Fibroblast of pulmonary artery (primary cell): Measurements from ENCODE around the gene CCZ1.
"Not testable (repeated sequence)": the region's sequence is repeated elsewhere in the genome, so short reads cannot be mapped to it uniquely, and the experiment has no call there.

ENCODE experiments used
- DNase-seq: peaks from one replicate; pipeline ENCODE4 v3.0.0-alpha.2; 2010; ENCODE audit warnings: low read depth
- H3K4me3 ChIP-seq: replicated peaks from 2 replicates; pipeline ENCODE4 v1.5.1; 2011; ENCODE audit warnings: low read depth, mild to moderate bottlenecking, control low read depth, low read length, moderate library complexity

The CCZ1 gene

GRCh38 chr7:5924630-5925029 lies 26.1 kb downstream of the CCZ1 start:
- H3K4me3 ChIP-seq, DNase-seq: not testable (repeated sequence)

- not testable (repeated sequence) for DNase-seq, H3K4me3 ChIP-seq
Measured at GRCh38 chr7:5926263-5926870, 27.8 kb downstream of the CCZ1 start.

- not testable (repeated sequence) for DNase-seq, H3K4me3 ChIP-seq
Measured at GRCh38 chr7:5930290-5930689, 31.8 kb downstream of the CCZ1 start.

- not testable (repeated sequence) for H3K4me3 ChIP-seq, DNase-seq
Measured at GRCh38 chr7:5931250-5931649, 32.7 kb downstream of the CCZ1 start.

GRCh38 chr7:5931905-5932644 lies 33.5 kb downstream of the CCZ1 start:
- DNase-seq, result peak; percentile 3
- H3K4me3 ChIP-seq, result not testable (repeated sequence)

GRCh38 chr7:5934945-5935450 lies 36.5 kb downstream of the CCZ1 start:
- not testable (repeated sequence) for DNase-seq, H3K4me3 ChIP-seq

- not testable (repeated sequence) for H3K4me3 ChIP-seq, DNase-seq
Measured at GRCh38 chr7:5963205-5963604, 64.7 kb downstream of the CCZ1 start.

- not testable (repeated sequence) for DNase-seq, H3K4me3 ChIP-seq
Measured at GRCh38 chr7:5963810-5964209, 65.3 kb downstream of the CCZ1 start.

- DNase-seq, H3K4me3 ChIP-seq: not testable (repeated sequence)
Measured at GRCh38 chr7:5970347-5970911, 71.9 kb downstream of the CCZ1 start, which contains the start of gene RSPH10B. RSPH10B (minus strand) TSS chr7:5970689; CDS start chr7:5967116, 3,573 bp downstream.

- not testable (repeated sequence) for DNase-seq, H3K4me3 ChIP-seq
Measured at GRCh38 chr7:5973580-5973979, 75.0 kb downstream of the CCZ1 start.
